HEK293 (cell line): ENCODE results near the gene FOXN1.

Source experiments
- CTCF ChIA-PET: fragments of 350-600 bp; formaldehyde crosslinking; extraction: SDS; loops from one replicate; lab custom pipeline; 2021; ENCODE audit warnings: antibody characterized with exemption; lab: Yijun Ruan, JAX
- POLR2A ChIA-PET: fragments of 300-600 bp; formaldehyde crosslinking; extraction: SDS; loops from one replicate; lab custom pipeline; 2020; ENCODE audit warnings: antibody characterized with exemption, inconsistent platforms; lab: Yijun Ruan, JAX
- H3K27ac ChIP-seq: fragments of 200-500 bp; sonication (Bioruptor generic); 2 replicates; pipeline ENCODE4 v1.5.1; 2014; ENCODE audit warnings: low read depth, low read length, control low read depth, inconsistent platforms; ENCODE audit errors: extremely low read depth
- H3K36me3 ChIP-seq, 2 experiments: fragments of 200-500 bp in 1 of 2; sonication (Bioruptor generic) in 1 of 2; 1 replicate in 1 of 2; 2 replicates in 1 of 2; pipeline ENCODE4 v1.5.1; 2014 to 2017; ENCODE audit warnings: inconsistent platforms in 2 of 2, low read length in 2 of 2; ENCODE audit not compliant: control insufficient read depth in 2 of 2, insufficient read depth in 1 of 2
- H3K4me1 ChIP-seq: fragments of 200-500 bp; sonication (Bioruptor generic); 2 replicates; pipeline ENCODE4 v1.5.1; 2014; ENCODE audit warnings: mild to moderate bottlenecking, low read length, inconsistent platforms; ENCODE audit not compliant: control insufficient read depth, insufficient read depth
- H3K4me3 ChIP-seq: 2 replicates; pipeline ENCODE4 v1.5.1; 2011; ENCODE audit warnings: low read depth, mild to moderate bottlenecking, control low read depth, low read length, moderate library complexity
- H3K9me3 ChIP-seq: fragments of 200-500 bp; sonication (Bioruptor generic); 2 replicates; pipeline ENCODE4 v1.5.1; 2014; ENCODE audit warnings: low read depth, low read length, inconsistent platforms; ENCODE audit not compliant: control insufficient read depth, insufficient read depth
- KLF8 ChIP-seq: fragments of 450-650 bp; formaldehyde crosslinking; IDR thresholded peaks from 2 replicates; pipeline ENCODE4 v1.5.1; 2016; ENCODE audit warnings: missing biosample characterization, missing genetic modification characterization
- MEIS1 ChIP-seq: sonication (generic); formaldehyde crosslinking; IDR thresholded peaks from 2 replicates; pipeline ENCODE4 v1.8.1; 2022; ENCODE audit warnings: missing genetic modification reagents, mild to moderate bottlenecking, borderline replicate concordance
- OSR2 ChIP-seq: fragments of 450-650 bp; formaldehyde crosslinking; IDR thresholded peaks from 2 replicates; pipeline ENCODE4 v1.5.1; 2016; ENCODE audit warnings: missing biosample characterization, missing genetic modification characterization
- PRDM1 ChIP-seq: fragments of 450-650 bp; formaldehyde crosslinking; IDR thresholded peaks from 2 replicates; pipeline ENCODE4; 2016; ENCODE audit warnings: missing biosample characterization, missing genetic modification characterization
- SP2 ChIP-seq: fragments of 450-650 bp; formaldehyde crosslinking; IDR thresholded peaks from 2 replicates; pipeline ENCODE4 v1.5.1; 2016; ENCODE audit warnings: missing biosample characterization, missing genetic modification characterization
- ZBTB48 ChIP-seq: fragments of 450-650 bp; formaldehyde crosslinking; IDR thresholded peaks from 2 replicates; pipeline ENCODE4 v1.5.1; 2016; ENCODE audit warnings: missing biosample characterization, missing genetic modification characterization
- ZFHX2 ChIP-seq: fragments of 450-650 bp; formaldehyde crosslinking; conservative IDR thresholded peaks from 2 replicates; pipeline ENCODE4 v1.5.1; 2016; ENCODE audit warnings: missing biosample characterization, missing genetic modification characterization
- ZIC2 ChIP-seq: fragments of 450-650 bp; formaldehyde crosslinking; IDR thresholded peaks from 2 replicates; pipeline ENCODE4 v1.5.1; 2016; ENCODE audit warnings: missing biosample characterization, missing genetic modification characterization
- ZNF221 ChIP-seq: fragments of 450-650 bp; formaldehyde crosslinking; IDR thresholded peaks from 2 replicates; pipeline ENCODE4 v1.5.1; 2017; ENCODE audit warnings: missing biosample characterization, missing genetic modification characterization, borderline replicate concordance
- ZNF350 ChIP-seq: fragments of 450-650 bp; formaldehyde crosslinking; IDR thresholded peaks from 2 replicates; pipeline ENCODE4 v1.5.0; 2017; ENCODE audit warnings: missing biosample characterization, mild to moderate bottlenecking, missing genetic modification characterization
- ZNF37A ChIP-seq: fragments of 450-650 bp; IDR thresholded peaks from 2 replicates; pipeline ENCODE4 v1.5.1; 2018; ENCODE audit warnings: missing biosample characterization, missing genetic modification characterization
- ZNF423 ChIP-seq: fragments of 450-650 bp; formaldehyde crosslinking; IDR thresholded peaks from 2 replicates; pipeline ENCODE4 v1.5.1; 2016; ENCODE audit warnings: missing biosample characterization, missing genetic modification characterization
- ZNF48 ChIP-seq: fragments of 450-650 bp; formaldehyde crosslinking; IDR thresholded peaks from 2 replicates; pipeline ENCODE4 v1.5.1; 2016; ENCODE audit warnings: missing biosample characterization, missing genetic modification characterization
- ZNF510 ChIP-seq: fragments of 450-650 bp; formaldehyde crosslinking; IDR thresholded peaks from 2 replicates; pipeline ENCODE4 v1.5.1; 2018; ENCODE audit warnings: mild to moderate bottlenecking, missing genetic modification characterization, missing biosample characterization; ENCODE audit not compliant: insufficient replicate concordance
- ZNF530 ChIP-seq: fragments of 450-650 bp; formaldehyde crosslinking; IDR thresholded peaks from 2 replicates; pipeline ENCODE4 v1.5.1; 2016; ENCODE audit warnings: low read depth, missing biosample characterization, missing genetic modification characterization
- ZNF548 ChIP-seq: fragments of 450-650 bp; formaldehyde crosslinking; IDR thresholded peaks from 2 replicates; pipeline ENCODE4 v1.5.1; 2016; ENCODE audit warnings: missing biosample characterization, missing genetic modification characterization
- ZNF560 ChIP-seq: fragments of 450-650 bp; formaldehyde crosslinking; IDR thresholded peaks from 2 replicates; pipeline ENCODE4 v1.5.1; 2017; ENCODE audit warnings: missing biosample characterization, missing genetic modification characterization, borderline replicate concordance
- ZNF610 ChIP-seq: fragments of 450-650 bp; formaldehyde crosslinking; IDR thresholded peaks from 2 replicates; pipeline ENCODE4 v1.5.1; 2016; ENCODE audit warnings: missing biosample characterization, missing genetic modification characterization, borderline replicate concordance
- ZNF621 ChIP-seq: fragments of 450-650 bp; formaldehyde crosslinking; IDR thresholded peaks from 2 replicates; pipeline ENCODE4 v1.5.1; 2017; ENCODE audit warnings: missing biosample characterization, missing genetic modification characterization
- ZNF776 ChIP-seq: fragments of 450-650 bp; formaldehyde crosslinking; IDR thresholded peaks from 2 replicates; pipeline ENCODE4 v1.5.0; 2017; ENCODE audit warnings: missing biosample characterization, missing genetic modification characterization, borderline replicate concordance
- ZNF830 ChIP-seq: fragments of 450-650 bp; IDR thresholded peaks from 2 replicates; pipeline ENCODE4 v1.5.0; 2018; ENCODE audit warnings: missing biosample characterization, missing genetic modification characterization, low read depth, mild to moderate bottlenecking, moderate library complexity
- ZSCAN16 ChIP-seq: fragments of 450-650 bp; formaldehyde crosslinking; IDR thresholded peaks from 2 replicates; pipeline ENCODE4 v1.5.1; 2016; ENCODE audit warnings: missing biosample characterization, missing genetic modification characterization
- ZSCAN23 ChIP-seq: fragments of 450-650 bp; formaldehyde crosslinking; IDR thresholded peaks from 2 replicates; pipeline ENCODE4 v1.5.1; 2016; ENCODE audit warnings: missing biosample characterization, missing genetic modification characterization
- ZSCAN30 ChIP-seq: fragments of 450-650 bp; IDR thresholded peaks from 2 replicates; pipeline ENCODE4 v1.5.1; 2018; ENCODE audit warnings: missing biosample characterization, mild to moderate bottlenecking, missing genetic modification characterization, moderate library complexity
- TF ChIP-seq, protein P1 (sequence below): IDR thresholded peaks from 2 replicates; pipeline ENCODE4 v1.6.1; 2011; ENCODE audit warnings: mild to moderate bottlenecking, low read depth, low read length, borderline replicate concordance
- TF ChIP-seq, protein P2 (sequence below): fragments of 450-650 bp; formaldehyde crosslinking; IDR thresholded peaks from 2 replicates; pipeline ENCODE4 v1.5.1; 2017; ENCODE audit warnings: missing biosample characterization, missing genetic modification characterization
- TF ChIP-seq, protein P3 (sequence below): fragments of 450-650 bp; formaldehyde crosslinking; conservative IDR thresholded peaks from 2 replicates; pipeline ENCODE4 v1.5.1; 2016; ENCODE audit warnings: low read depth, missing biosample characterization, missing genetic modification characterization
- TF ChIP-seq, protein P4 (sequence below): fragments of 450-650 bp; formaldehyde crosslinking; IDR thresholded peaks from 2 replicates; pipeline ENCODE4 v1.5.1; 2016; ENCODE audit warnings: missing biosample characterization, missing genetic modification characterization

Gene FOXN1

DNA sequence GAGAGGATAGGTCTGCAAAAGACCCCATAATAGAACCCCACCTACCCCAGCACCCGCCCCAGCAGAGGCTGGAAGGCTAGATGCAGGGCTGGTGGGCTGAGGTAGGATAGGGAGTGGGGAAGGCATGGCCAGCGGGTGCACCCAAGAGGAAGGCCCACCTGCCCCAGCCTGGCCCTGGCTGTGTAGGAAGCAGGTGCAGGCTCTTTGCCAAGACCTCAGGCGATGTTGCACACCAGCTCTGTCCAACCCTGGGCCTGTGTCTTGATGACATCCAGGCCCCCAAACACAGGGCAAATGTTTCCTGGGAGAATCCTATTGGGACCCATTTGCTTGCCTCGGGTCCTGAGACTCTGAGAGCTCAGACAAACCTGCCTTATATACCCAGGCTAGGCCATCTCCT is 34.1 kb downstream of the FOXN1 start:
- Histone ChIP-seq H3K27ac (no peak overlapping the region), H3K4me1 (no peaks in the 10 kb centered on the region), H3K4me3 (no peak overlapping the region), H3K36me3 (no peaks in the 10 kb centered on the region), H3K9me3 (no peaks in the 10 kb centered on the region)
- TF ChIP-seq PRDM1 (tag by site-specific recombination) (no peak), ZSCAN16 (no peak), ZNF350 (tag by site-specific recombination) (no peak), ZNF610 (tag by site-specific recombination) (no peak), ZNF48 (tag by site-specific recombination) (no peak), SP2 (tag by site-specific recombination) (no peak), ZBTB48 (tag by site-specific recombination) (no peak), ZNF510 (no peak), ZNF830 (no peak), ZNF221 (tag by site-specific recombination) (no peak), ZNF776 (tag by site-specific recombination) (no peak), ZNF37A (tag by site-specific recombination) (no peak), MEIS1 (CRISPR knock-in tag) (no peak), ZNF621 (tag by site-specific recombination) (no peak), ZIC2 (tag by site-specific recombination) (no peak), ZSCAN23 (tag by site-specific recombination) (no peak)
- TF ChIP-seq, protein P1, sequence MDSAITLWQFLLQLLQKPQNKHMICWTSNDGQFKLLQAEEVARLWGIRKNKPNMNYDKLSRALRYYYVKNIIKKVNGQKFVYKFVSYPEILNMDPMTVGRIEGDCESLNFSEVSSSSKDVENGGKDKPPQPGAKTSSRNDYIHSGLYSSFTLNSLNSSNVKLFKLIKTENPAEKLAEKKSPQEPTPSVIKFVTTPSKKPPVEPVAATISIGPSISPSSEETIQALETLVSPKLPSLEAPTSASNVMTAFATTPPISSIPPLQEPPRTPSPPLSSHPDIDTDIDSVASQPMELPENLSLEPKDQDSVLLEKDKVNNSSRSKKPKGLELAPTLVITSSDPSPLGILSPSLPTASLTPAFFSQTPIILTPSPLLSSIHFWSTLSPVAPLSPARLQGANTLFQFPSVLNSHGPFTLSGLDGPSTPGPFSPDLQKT = no peak
- TF ChIP-seq, protein P2, sequence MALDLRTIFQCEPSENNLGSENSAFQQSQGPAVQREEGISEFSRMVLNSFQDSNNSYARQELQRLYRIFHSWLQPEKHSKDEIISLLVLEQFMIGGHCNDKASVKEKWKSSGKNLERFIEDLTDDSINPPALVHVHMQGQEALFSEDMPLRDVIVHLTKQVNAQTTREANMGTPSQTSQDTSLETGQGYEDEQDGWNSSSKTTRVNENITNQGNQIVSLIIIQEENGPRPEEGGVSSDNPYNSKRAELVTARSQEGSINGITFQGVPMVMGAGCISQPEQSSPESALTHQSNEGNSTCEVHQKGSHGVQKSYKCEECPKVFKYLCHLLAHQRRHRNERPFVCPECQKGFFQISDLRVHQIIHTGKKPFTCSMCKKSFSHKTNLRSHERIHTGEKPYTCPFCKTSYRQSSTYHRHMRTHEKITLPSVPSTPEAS = no peak
- POLR2A ChIA-PET = interaction anchor here (1.5 kb wide), 1 partner anchor 11 kb away, joined by 3 read pairs; no protein-coding TSS in a partner anchor
- CTCF ChIA-PET = interaction anchor here (0.6 to 7.4 kb wide), 29 partner anchors 7 to 865 kb away, joined by 3 to 155 read pairs (median 5); partner anchors contain the start of genes FOXN1, UNC119 and VTN

GRCh38 chr17:28541439-28541838 is 35.3 kb downstream of the FOXN1 start:
- ChIA-PET POLR2A (interaction anchor here (0.7 kb wide), 1 partner anchor 9 kb away, joined by 4 read pairs; no protein-coding TSS in a partner anchor), CTCF (interaction anchor here (0.6 to 7.4 kb wide), 29 partner anchors 8 to 752 kb away, joined by 3 to 155 read pairs (median 5); partner anchors contain the start of genes FOXN1, POLDIP2 and UNC119)
- H3K27ac ChIP-seq = no peak overlapping the region
- peaks cover 0 to 7% of the 10 kb centered on the region in 2 experiments; a peak in 1 of 3 replicates for H3K36me3 ChIP-seq
- H3K4me1 ChIP-seq = no peaks in the 10 kb centered on the region
- H3K9me3 ChIP-seq = no peaks in the 10 kb centered on the region
- H3K4me3 ChIP-seq = no peak overlapping the region
- TF ChIP-seq ZFHX2 (tag by site-specific recombination) (no peak), ZNF530 (no peak), ZNF560 (tag by site-specific recombination) (no peak), ZNF423 (no peak), ZNF621 (tag by site-specific recombination) (no peak), KLF8 (tag by site-specific recombination) (no peak), ZNF548 (tag by site-specific recombination) (no peak), ZSCAN30 (tag by site-specific recombination) (no peak), OSR2 (no peak), ZIC2 (tag by site-specific recombination) (no peak), ZSCAN16 (no peak)
- TF ChIP-seq, protein P3, sequence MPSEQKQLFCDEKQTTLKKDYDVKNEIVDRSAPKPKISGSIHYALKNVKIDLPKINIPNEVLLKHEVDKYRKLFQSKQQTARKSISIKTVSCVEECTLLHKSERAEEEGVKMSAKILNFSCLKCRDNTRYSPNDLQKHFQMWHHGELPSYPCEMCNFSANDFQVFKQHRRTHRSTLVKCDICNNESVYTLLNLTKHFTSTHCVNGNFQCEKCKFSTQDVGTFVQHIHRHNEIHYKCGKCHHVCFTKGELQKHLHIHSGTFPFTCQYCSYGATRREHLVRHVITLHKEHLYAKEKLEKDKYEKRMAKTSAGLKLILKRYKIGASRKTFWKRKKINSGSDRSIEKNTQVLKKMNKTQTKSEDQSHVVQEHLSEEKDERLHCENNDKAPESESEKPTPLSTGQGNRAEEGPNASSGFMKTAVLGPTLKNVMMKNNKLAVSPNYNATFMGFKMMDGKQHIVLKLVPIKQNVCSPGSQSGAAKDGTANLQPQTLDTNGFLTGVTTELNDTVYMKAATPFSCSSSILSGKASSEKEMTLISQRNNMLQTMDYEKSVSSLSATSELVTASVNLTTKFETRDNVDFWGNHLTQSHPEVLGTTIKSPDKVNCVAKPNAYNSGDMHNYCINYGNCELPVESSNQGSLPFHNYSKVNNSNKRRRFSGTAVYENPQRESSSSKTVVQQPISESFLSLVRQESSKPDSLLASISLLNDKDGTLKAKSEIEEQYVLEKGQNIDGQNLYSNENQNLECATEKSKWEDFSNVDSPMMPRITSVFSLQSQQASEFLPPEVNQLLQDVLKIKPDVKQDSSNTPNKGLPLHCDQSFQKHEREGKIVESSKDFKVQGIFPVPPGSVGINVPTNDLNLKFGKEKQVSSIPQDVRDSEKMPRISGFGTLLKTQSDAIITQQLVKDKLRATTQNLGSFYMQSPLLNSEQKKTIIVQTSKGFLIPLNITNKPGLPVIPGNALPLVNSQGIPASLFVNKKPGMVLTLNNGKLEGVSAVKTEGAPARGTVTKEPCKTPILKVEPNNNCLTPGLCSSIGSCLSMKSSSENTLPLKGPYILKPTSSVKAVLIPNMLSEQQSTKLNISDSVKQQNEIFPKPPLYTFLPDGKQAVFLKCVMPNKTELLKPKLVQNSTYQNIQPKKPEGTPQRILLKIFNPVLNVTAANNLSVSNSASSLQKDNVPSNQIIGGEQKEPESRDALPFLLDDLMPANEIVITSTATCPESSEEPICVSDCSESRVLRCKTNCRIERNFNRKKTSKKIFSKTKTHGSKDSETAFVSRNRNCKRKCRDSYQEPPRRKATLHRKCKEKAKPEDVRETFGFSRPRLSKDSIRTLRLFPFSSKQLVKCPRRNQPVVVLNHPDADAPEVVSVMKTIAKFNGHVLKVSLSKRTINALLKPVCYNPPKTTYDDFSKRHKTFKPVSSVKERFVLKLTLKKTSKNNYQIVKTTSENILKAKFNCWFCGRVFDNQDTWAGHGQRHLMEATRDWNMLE (tag by site-specific recombination) = no peak
- TF ChIP-seq, protein P4, sequence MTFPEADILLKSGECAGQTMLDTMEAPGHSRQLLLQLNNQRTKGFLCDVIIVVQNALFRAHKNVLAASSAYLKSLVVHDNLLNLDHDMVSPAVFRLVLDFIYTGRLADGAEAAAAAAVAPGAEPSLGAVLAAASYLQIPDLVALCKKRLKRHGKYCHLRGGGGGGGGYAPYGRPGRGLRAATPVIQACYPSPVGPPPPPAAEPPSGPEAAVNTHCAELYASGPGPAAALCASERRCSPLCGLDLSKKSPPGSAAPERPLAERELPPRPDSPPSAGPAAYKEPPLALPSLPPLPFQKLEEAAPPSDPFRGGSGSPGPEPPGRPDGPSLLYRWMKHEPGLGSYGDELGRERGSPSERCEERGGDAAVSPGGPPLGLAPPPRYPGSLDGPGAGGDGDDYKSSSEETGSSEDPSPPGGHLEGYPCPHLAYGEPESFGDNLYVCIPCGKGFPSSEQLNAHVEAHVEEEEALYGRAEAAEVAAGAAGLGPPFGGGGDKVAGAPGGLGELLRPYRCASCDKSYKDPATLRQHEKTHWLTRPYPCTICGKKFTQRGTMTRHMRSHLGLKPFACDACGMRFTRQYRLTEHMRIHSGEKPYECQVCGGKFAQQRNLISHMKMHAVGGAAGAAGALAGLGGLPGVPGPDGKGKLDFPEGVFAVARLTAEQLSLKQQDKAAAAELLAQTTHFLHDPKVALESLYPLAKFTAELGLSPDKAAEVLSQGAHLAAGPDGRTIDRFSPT = no peak
